AG10803 (cell line): ENCODE measurements around the gene UNC5C.

Experiments used
- DNase-seq: peaks from one replicate; pipeline ENCODE4 v3.0.0; 2010; ENCODE audit warnings: low read depth
- H3K4me3 ChIP-seq: 2 replicates; pipeline ENCODE4 v1.5.1; 2011; ENCODE audit warnings: mild to moderate bottlenecking, low read length, control low read depth
- CTCF ChIP-seq: conservative IDR thresholded peaks from 2 replicates; pipeline ENCODE4 v1.5.1; 2011; ENCODE audit warnings: mild to moderate bottlenecking, low read length, control low read depth, inconsistent platforms

The UNC5C gene

DNA sequence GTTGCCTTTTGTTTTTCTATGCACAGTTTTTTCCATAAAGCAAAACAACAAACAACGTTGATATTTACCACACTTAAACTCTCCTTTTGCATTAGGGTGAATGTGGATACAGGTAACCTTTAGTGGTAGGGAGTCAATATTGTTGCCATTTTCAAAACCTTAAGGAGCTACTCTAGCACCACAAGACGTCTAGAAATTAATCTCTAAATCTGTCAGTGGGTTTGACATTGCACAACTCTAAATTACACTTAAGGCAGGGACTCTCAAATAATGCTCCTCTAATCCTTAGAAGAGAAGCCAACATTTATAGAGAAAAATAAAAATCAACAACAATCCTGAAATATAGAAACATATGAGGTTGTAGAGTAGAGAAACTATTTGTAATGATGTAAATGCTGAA, 297.2 kb downstream of the UNC5C start:
- TF ChIP-seq CTCF = no peak
- no peak for DNase-seq
- H3K4me3 ChIP-seq = no peak overlapping the region

GRCh38 chr4:95250544-95251137, 298.1 kb downstream of the UNC5C start:
- no peak overlapping the region for H3K4me3 ChIP-seq
- no peak for DNase-seq
- no peak for TF ChIP-seq CTCF

DNA sequence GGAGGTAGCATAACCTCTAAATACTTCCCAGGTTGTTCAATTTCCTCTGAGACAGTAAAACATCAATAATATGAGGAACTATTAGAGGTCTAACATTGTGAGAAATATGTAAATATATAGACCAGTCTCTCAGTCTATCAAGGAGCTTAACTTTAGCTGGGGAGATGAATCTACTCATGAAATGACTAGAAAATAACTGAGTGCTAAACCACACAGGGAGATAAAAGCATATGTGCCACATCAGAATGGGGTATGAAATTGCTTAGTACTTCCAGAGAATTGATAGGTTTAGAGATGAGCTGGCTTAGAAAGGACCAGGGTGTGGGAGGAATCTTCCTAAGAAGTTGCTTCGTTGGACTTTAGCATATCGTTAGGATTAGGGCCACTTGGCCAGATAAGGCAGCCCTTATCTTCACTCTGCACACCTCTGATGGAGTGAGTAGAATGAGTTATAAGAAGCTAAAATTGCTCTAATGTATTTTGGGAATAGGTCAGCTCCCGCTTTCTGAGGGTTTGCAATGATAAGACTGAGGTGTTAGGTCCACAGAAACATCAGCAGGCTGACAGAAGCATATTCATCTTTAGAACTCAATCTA, 299.2 kb downstream of the UNC5C start:
- TF ChIP-seq CTCF = no peak
- H3K4me3 ChIP-seq = no peak overlapping the region
- DNase-seq = no peak

DNA sequence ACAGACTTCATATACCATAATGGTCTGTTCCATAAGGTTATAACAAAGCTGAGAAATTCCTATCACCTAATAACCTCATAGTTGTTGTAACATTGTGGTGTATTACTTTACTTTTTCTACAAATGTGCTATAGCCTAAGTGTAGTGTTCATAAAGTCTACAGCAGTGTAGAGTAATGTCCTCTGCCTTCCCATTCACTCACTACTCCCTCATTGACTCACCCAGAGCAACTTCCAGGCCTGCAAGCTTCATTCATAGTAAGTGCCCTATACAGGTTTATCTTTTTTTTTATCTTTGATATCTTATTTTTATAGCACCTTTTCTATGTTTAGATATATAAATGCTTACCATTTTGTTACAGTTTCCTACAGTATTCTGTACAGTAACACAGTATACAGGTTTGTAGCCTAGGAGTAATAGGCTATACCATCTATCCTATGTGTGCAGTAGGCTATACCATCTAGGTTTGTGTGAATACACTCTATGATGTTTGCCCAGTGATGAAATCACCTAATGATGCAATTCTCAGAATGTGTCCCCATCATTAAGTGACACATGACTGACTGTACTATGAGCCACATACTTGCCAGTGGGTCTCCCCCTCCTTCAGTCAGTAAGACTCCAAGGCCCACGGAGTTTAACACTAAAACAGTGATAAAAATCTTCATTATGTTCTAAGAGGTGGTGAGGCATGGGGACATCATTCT, 299.9 kb downstream of the UNC5C start:
- no peak for TF ChIP-seq CTCF
- no peak overlapping the region for H3K4me3 ChIP-seq
- DNase-seq = no peak

DNA sequence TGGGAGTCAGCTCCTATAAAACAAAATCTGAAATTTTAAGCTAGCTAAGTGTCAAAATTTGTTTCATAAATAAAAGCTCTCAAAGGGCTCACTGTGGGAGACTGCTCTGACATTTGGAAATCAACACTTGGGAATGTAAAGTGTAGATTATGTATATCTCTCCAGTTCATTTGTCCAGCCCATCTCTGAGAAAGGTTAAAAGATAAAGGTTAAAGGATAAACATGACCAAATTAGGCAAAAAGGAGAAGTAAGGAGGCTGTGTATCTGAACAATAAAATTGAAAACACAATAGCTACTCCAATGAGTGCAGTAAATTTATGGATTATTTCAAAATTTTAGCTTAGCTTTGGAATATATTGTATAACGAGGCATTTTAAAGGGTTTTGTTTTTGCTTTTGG, 304.9 kb downstream of the UNC5C start:
- no peak overlapping the region for H3K4me3 ChIP-seq
- no peak for TF ChIP-seq CTCF
- no peak for DNase-seq

- DNase-seq = no peak
- TF ChIP-seq CTCF = no peak
Measured at GRCh38 chr4:95238554-95238953, 310.2 kb downstream of the UNC5C start.

More at GRCh38 chr4:95238554-95238953, 310.2 kb downstream of the UNC5C start:
- H3K4me3 ChIP-seq = no peak overlapping the region
